MG63 (cell line): ENCODE data around the gene MCC. TPM values are rescaled to one million over a fixed set of nuclear protein-coding genes. Genes with fewer than 3 reads are reported as not detected.
A peak's percentile ranks its signal among the peaks of the same experiment; 100 is the strongest.

Source experiments
- DNase-seq: peaks from one replicate; pipeline ENCODE4 v3.0.0-alpha.2; 2020
- H3K27me3 ChIP-seq: fragments of 250-450 bp; sonication (Bioruptor Pico); 2 replicates; pipeline ENCODE4 v1.5.1; 2020; ENCODE audit warnings: mild to moderate bottlenecking, moderate library complexity
- H3K36me3 ChIP-seq: fragments of 250-450 bp; sonication (Bioruptor Pico); 2 replicates; pipeline ENCODE4 v1.5.1; 2020; ENCODE audit warnings: mild to moderate bottlenecking, moderate library complexity
- H3K4me3 ChIP-seq: fragments of 250-450 bp; sonication (Bioruptor Pico); 2 replicates; pipeline ENCODE4 v1.5.1; 2020; ENCODE audit warnings: mild to moderate bottlenecking, moderate library complexity
- H3K9me3 ChIP-seq: fragments of 250-450 bp; sonication (Bioruptor Pico); 2 replicates; pipeline ENCODE4 v1.5.1; 2020; ENCODE audit warnings: mild to moderate bottlenecking, moderate library complexity
- total RNA-seq: library from RNA; depleted of rRNA; stranded (reverse); fragments of >200 nt; shearing (Covaris generic); gene quantifications from 2 replicates; pipeline ENCODE4 v1.2.3, GENCODE V29; 2014; ENCODE audit warnings: low replicate concordance

MCC gene
- total RNA-seq, 1 experiment from 2014 or later = 7.1 TPM

DNA sequence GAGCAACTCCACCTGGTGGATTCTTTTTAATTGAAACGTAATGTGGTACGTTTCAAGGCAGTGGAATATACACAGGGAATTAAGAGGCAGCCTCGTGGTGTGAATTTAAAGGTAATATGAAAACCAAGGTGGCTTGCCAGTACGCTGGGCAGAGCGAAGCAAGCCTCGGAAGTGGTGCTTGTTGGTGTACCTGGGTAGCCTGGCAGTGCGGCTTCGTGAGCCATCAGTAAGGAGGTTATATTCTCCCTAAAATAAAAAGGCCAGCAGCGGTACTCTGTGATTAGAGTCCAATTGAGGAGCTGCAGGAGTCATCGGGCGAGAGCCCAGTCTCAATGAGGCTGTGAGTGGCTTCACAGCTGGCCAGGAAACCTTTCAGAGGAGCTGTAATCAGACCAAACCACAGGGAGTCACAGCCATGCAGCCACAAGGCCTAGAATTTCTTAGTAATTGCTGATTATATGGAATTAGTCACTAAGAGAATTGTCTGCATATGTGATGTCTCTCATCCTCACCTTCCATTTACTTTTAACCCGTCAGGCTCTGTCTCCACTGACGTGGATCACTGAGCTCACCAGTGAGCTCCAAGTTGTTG, 454.0 kb downstream of the MCC start:
- Histone ChIP-seq H3K27me3 (no peaks in the 10 kb centered on the region), H3K9me3 (no peaks in the 10 kb centered on the region), H3K36me3 (peaks cover 5% of the 10 kb centered on the region), H3K4me3 (no peak overlapping the region)
- peak; percentile 79 for DNase-seq

DNA sequence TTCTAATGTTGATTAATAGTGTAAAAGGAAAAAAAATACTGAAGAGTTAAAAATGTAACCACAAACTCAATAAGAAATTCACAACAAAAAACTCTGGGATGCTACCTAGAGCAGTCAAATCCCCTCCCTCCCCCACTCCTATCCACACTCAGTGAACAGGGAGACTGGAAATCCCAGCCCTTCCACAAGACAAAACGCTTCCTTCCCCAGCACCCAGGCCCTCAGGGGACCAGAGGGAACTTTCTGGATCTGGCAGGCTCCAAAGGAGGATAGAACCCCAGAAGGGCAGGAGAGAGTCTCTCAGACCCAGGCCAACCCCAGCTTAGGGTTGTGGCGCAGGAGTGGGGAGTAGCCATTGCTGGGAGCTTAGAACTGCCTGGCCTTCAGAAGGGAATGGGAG, 456.7 kb downstream of the MCC start:
- DNase-seq = no peak
- no peaks in the 10 kb centered on the region for H3K9me3 ChIP-seq
- H3K36me3 ChIP-seq = peaks cover 14% of the 10 kb centered on the region

DNA sequence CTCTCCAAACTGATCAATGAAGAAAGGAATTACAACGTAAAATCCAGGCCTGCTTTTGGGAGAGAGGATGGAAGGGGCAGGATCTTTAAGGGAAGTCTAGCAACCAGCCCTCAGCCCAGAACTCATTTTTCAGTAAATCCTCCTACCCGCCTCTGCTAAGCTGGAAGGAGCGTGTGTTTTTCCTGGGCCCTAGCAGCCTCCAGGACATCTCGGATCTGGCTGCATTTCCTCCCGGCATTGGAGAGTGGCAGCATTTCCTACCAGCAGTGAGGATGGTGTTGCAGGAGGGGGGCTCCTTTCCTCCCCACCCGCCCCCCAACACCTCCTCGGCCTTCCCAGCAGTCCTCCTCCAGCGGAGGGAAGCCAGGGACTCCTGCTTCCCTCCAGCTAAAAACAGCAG, 457.1 kb downstream of the MCC start:
- Histone ChIP-seq H3K9me3 (no peaks in the 10 kb centered on the region), H3K36me3 (peaks cover 18% of the 10 kb centered on the region), H3K27me3 (no peaks in the 10 kb centered on the region), H3K4me3 (no peak overlapping the region)
- no peak for DNase-seq

More for the DNA sequence above, 456.7 kb downstream of the MCC start:
- Histone ChIP-seq H3K27me3 (no peaks in the 10 kb centered on the region), H3K4me3 (no peak overlapping the region)

DNA sequence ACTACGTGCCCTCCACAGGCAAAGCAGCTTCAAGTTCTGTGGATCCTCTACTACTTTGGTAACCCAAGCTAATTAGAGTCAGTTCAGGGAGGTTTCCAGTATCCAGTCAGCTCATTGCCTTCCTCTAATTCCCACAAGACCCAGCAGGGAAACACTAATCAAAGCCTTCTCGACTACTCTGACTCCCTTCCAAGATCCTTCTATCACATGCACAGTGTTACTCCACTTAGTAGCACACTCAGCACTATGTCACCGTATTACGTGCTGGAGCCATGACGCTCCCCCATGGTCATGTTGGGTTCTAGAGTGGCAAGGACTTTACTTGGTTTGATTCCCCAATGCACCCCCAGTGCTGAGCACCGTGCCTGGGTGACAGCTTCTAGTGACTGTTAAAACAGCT, 458.6 kb downstream of the MCC start:
- Histone ChIP-seq H3K9me3 (no peaks in the 10 kb centered on the region), H3K36me3 (peaks cover 24% of the 10 kb centered on the region), H3K27me3 (no peaks in the 10 kb centered on the region), H3K4me3 (no peak overlapping the region)
- DNase-seq = no peak

DNA sequence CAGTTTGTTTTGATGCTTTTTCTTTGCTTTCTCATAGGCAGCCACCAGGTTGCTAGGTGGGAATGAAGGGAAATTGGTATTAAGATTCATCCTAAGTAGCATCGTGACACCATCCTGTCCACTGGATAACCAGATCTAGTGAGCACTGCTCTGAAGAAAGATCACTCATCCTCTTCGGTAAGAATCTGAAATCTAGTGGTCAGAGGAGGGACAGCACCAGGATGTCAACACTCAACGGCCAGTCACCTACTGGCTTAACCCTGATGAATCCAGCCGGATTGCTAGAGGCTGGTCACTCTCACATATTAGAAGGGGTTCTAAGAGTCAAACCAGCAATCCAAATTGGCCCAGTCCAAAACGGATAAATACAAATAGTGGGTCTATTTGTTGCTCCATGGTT, 460.8 kb downstream of the MCC start:
- DNase-seq = no peak
- no peaks in the 10 kb centered on the region for H3K27me3 ChIP-seq
- no peaks in the 10 kb centered on the region for H3K9me3 ChIP-seq
- H3K4me3 ChIP-seq = no peak overlapping the region
- peaks cover 39% of the 10 kb centered on the region for H3K36me3 ChIP-seq

DNA sequence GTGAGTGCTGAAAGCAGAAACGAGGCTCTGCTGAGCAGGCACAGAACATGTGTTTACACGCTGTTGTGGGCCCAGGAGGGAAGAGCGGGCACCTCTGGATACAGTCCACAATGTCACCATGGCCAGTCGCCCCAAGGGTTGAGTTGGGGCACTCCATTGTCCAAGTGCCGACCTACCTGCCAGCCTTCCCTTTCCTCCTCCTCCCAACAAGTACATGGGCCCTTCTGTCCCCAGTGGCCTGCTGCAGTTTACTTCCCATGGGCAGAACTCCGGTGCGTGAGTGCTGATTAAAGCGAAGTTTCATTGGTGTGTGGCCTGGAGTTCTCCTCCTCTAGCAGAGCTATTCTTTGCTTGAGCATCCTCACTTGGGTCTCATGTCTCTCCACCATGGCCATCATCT, 461.2 kb downstream of the MCC start:
- peaks cover 39% of the 10 kb centered on the region for H3K36me3 ChIP-seq
- DNase-seq = no peak
- H3K4me3 ChIP-seq = no peak overlapping the region

DNA sequence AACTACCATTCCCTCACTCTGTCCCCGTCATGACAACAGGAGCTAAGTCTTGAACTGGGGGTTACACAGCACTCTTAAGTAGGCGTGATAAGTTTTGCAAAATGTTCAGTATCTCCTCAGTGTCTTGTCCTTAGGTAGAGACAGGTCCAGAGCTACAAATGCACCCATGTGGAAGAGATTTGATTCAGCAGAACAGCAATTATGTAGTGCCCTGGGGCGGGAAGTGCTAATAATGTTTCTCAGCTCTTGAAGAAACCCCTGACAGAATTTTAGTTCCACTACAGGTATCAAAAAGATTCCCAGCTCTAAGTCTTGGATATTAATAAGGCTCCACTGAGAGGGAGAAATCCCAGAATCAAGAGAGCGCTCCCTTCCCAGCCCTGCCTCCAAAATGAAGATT, 462.0 kb downstream of the MCC start:
- no peaks in the 10 kb centered on the region for H3K27me3 ChIP-seq
- no peak overlapping the region for H3K4me3 ChIP-seq
- H3K36me3 ChIP-seq = peaks cover 44% of the 10 kb centered on the region
- DNase-seq = no peak
- H3K9me3 ChIP-seq = no peaks in the 10 kb centered on the region

More for the DNA sequence above, 461.2 kb downstream of the MCC start:
- Histone ChIP-seq H3K27me3 (no peaks in the 10 kb centered on the region), H3K9me3 (no peaks in the 10 kb centered on the region)

DNA sequence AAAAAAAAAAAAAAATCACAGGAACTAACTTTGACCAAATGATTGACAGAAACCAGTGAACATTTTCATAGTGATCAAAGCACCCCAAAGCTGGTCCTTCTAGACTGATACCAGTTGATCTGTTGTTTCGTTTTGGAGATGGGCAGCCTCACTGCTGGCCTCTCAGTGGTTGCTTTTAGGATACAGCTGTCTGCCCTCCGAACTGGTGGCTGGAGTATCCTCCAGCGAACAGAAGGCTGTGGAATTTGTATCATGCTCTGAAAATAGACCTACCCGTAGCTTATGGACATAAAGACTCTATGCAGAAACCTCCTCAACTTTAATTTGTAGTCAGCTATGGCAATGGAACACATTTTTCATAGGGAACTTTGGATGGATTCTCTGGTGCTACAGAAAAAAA, 462.7 kb downstream of the MCC start:
- no peaks in the 10 kb centered on the region for H3K9me3 ChIP-seq
- no peaks in the 10 kb centered on the region for H3K27me3 ChIP-seq
- H3K4me3 ChIP-seq = no peak overlapping the region
- peaks cover 47% of the 10 kb centered on the region for H3K36me3 ChIP-seq
- DNase-seq = no peak

DNA sequence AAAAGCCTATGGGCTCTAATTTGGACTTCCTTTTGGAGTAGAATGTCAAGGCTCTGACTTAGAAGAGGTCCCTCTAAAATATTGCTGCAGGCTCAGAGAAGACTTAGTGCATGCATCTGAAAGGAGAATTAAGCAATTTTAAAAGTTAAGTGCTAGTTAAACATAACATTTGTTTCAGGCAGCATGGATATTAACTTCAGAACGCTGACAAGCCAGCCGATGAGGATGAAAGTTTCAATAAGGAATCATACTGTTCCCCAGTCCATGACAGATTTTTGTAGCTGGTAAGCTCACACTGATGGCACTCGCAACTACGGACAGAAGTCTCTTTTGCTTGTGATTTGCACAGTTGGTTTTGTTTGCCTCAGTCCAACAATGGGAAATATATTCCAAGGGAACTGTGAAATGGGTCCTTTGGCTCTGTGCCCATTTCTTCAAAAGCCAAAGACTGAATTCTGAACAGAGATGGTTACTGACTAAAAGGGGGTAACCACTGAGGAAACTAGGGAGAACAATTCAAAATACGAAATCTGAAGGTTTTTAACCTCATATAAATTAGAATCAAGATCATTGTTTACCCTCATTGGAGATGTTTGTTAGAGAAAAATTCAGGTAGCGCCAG, 464.1 kb downstream of the MCC start:
- no peak for DNase-seq
- peaks cover 48% of the 10 kb centered on the region for H3K36me3 ChIP-seq
- H3K4me3 ChIP-seq = no peak overlapping the region
- no peaks in the 10 kb centered on the region for H3K9me3 ChIP-seq
- H3K27me3 ChIP-seq = no peaks in the 10 kb centered on the region

DNA sequence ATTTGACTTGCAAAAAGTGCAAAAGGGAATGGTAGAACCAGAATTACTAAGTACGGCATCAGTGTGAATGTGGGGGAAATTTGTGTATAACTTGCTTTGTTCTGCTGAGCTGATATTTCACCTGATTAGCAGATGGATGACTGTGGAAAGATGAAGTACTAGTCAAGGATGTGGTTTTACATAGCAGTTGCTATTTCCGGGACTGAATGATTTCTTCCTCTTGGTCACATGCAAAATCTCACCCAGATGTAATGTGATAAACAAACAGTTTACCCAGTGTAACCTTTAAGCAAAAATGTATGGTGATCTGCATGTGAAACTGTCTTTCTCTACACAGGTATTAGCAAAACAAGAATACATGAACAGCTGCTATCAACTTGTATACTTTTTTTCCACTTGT, 465.6 kb downstream of the MCC start:
- H3K4me3 ChIP-seq = no peak overlapping the region

DNA sequence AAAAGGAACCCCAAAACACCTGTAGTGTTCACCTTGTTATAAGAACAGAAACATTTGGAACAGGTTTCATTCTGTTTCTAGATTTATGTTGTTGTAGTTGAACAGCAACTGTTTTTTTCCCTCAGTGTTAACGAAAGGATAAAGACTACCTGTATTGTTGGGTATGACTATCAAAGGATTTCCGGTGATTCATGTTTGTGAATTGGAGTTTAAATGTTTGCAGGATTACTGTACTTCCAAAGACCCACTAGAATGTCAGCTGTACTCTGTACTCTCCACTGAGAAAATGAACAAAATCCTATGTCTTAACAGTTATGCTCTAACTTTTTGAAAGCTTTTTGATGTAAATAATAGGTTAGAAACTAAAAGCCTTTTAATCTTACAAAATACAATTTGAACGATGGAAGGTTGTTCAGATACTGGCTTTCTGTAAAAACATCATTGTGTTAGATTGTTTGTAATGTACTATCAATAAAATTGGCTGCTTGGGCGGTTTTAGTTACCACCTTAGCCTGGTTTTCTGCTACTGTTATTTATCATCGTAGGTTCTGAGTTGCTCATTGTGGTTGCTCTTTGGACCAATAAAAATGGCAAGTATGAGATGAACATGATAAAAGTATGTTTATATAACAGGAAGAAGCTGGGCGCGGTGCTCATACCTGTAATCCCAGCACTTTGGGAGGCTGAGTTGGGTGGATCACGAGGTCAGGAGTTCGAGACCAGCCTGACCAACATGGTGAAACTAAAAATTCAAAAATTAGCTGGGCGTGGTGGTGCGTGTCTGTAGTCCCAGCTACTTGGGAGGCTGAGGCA, 467.6 kb downstream of the MCC start:
- DNase-seq = no peak
- H3K9me3 ChIP-seq = no peaks in the 10 kb centered on the region
- no peaks in the 10 kb centered on the region for H3K27me3 ChIP-seq
- H3K4me3 ChIP-seq = no peak overlapping the region
- H3K36me3 ChIP-seq = peaks cover 40% of the 10 kb centered on the region

More for the DNA sequence above, 465.6 kb downstream of the MCC start:
- Histone ChIP-seq H3K27me3 (no peaks in the 10 kb centered on the region), H3K36me3 (peaks cover 41% of the 10 kb centered on the region), H3K9me3 (no peaks in the 10 kb centered on the region)
- no peak for DNase-seq

DNA sequence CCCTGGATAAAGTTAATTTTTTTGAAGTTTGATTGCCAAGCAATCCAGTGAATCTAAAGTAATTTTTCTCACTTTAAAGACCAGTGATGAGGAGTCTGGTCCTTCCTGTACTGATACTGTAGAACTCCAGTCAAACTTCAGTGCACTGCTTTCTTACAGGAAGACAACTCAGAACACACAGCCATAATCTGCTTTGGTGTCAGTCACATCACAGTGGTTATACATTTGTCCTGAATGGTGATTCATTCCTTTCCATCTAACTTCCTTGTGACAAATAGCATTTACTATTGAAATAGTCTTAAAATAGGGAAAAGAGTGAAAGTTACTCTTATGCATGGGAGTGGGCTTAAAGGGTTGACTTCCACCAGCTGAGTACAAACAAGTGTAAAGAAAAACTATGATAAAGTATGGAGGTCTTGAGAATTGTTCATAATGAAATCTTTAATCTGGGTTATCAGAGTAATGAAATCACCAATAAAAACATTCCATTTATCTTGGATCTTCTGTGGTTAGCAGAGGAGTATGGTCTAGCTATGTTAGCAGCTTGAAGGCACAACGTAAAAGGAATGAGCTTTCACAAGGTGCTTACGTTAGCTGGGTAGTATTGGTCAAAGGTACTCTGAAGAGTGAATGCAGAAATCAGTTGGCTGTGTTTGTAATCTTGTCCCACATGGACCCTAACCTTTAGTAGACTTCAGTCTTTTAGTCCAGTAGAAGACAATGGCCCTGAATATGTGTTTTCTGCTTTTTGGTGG, 470.2 kb downstream of the MCC start:
- H3K36me3 ChIP-seq = peaks cover 39% of the 10 kb centered on the region
- no peaks in the 10 kb centered on the region for H3K9me3 ChIP-seq
- H3K4me3 ChIP-seq = no peak overlapping the region
- DNase-seq = no peak
- H3K27me3 ChIP-seq = no peaks in the 10 kb centered on the region

DNA sequence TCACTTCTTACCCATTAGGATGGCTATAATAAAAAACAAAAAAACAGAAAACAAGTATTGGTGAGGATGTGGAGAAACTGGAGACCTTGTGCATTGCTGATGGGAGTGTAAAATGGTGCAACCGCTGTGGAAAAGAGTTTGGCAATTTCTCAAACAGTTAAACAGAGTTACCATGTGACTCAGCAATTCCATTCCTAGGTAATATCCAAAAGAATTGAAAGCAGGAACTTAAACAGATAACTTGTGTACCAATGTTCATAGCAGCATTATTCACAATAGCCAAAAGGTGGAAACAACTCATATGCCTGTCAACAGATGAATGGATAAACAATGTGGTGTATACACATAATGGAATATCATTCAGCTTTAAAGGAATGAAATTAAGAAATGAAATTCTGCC, 482.8 kb downstream of the MCC start:
- Histone ChIP-seq H3K9me3 (no peaks in the 10 kb centered on the region), H3K36me3 (peaks cover 65% of the 10 kb centered on the region), H3K27me3 (no peaks in the 10 kb centered on the region), H3K4me3 (no peak overlapping the region)
- no peak for DNase-seq

DNA sequence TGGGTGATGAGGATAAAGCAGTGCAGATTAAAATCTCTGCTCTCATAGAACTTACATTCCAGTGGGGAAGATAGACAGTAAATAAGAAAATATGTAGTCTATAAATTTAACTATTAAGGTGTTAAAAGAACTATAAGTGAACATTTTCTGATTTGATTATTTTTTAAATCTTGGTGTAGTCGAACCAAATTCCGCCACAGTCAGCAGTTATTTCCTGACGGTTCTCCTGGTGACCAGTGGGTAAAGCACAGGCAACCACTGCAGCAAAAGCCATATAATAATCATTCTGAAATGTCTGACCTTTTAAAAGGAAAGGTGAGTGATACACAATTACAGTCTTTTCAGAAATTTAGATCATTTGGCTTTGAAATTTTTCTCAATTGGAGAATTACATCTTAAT, 484.5 kb downstream of the MCC start:
- peaks cover 65% of the 10 kb centered on the region for H3K36me3 ChIP-seq
- no peak for DNase-seq

DNA sequence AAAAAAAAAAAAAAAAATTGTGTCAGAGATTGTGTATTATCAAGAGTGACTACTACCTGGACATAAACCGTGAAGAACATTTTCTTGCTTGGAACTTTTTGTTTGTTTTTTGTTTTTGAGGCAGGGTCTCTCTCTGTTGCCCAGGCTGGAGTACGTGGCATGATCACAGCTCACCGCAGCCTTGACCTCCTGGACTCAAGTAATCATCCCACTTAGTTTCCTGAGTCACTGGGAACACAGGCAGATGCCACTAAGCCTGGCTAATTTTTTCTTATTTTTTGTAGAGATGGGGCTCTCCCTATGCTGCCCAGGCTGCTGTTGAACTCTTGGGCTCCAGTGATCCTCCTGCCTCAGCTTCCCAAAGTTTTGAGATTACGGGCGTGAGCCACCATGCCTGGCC, 485.8 kb downstream of the MCC start:
- DNase-seq = no peak
- Histone ChIP-seq H3K9me3 (no peaks in the 10 kb centered on the region), H3K4me3 (no peak overlapping the region), H3K27me3 (no peaks in the 10 kb centered on the region), H3K36me3 (peaks cover 64% of the 10 kb centered on the region)

More for the DNA sequence above, 484.5 kb downstream of the MCC start:
- H3K4me3 ChIP-seq = no peak overlapping the region
- H3K9me3 ChIP-seq = no peaks in the 10 kb centered on the region
- H3K27me3 ChIP-seq = no peaks in the 10 kb centered on the region

DNA sequence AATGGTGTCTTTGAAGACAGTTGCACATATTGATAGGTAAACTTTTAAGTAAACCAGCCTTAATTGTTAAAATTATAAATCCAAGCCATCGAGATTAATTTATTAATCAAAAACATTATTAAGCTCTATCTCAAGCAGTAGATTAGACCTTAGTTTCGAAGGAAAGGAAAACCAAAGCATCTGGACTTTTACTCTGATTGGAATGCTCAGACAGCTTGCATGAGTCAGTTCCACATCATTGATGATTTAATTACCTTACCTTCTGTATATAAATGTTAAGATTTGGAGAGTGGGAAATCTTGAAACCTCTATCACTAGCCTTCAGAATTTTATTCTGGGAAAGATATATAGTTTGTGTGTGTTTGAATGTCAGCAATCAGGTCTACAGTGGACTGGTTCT, 487.8 kb downstream of the MCC start:
- H3K27me3 ChIP-seq = no peaks in the 10 kb centered on the region
- H3K36me3 ChIP-seq = peaks cover 76% of the 10 kb centered on the region
- no peak for DNase-seq
- no peaks in the 10 kb centered on the region for H3K9me3 ChIP-seq
- H3K4me3 ChIP-seq = no peak overlapping the region

DNA sequence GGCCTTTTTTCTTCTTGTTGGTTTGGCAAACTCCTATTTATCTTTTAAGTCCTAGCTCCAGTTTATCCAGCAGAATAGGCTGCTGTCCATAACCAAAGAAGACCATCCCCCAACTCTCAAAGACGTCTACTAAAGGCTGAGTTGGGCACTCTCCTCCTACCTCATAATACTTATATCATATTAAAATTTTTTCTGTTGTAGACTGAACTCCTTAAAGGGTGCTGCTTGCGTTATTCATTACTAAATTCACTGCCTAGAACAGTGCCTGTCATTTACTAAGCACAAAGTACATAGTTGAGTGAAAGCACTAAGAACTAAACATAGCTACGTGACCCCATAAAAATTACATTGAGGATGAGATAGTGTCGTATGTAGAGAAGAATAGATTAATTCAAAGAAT, 490.0 kb downstream of the MCC start:
- H3K4me3 ChIP-seq = no peak overlapping the region
- H3K36me3 ChIP-seq = peaks cover 69% of the 10 kb centered on the region
- H3K27me3 ChIP-seq = no peaks in the 10 kb centered on the region
- no peak for DNase-seq
- H3K9me3 ChIP-seq = no peaks in the 10 kb centered on the region
